Measurements from ENCODE around the gene MBNL2. TPM values are rescaled to one million over a fixed set of nuclear protein-coding genes. Genes with fewer than 3 reads are reported as not detected.

Gene MBNL2
- total and polyA plus RNA-seq, 5 experiments from 2014 or later: 12.2 to 35.4 (median 14.5) TPM

DNA sequence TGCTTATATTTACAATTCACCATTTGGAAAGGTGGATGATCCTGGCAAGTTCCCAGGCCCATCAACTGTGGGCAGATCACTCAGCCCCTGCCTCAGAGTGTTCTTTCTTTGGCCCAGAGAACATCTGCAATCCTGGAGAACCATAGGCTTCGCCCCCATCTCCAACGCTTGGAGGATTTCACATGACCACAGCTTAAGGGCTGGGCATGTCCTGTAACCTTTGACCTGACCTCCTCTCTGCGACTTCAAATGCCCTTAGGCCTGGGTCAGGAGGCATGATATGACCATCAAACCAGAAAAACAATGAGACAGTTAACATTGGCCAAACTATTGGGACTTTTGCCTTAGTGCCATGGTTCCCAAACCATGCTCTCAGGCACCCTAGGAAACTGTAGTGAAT, 7.2 kb upstream of the MBNL2 start:
- Mint-ChIP-seq H3K27ac (peak overlapping the region in 8 of 10 donors; percentile 25 to 79 (median 53)), H3K36me3 (no peaks in the 10 kb centered on the region), H3K4me1 (peaks cover 13 to 53% (median 41%) of the 10 kb centered on the region in 4 donors), H3K9me3 (no peaks in the 10 kb centered on the region), H3K4me3 (peak overlapping the region in 5 of 10 donors; percentile 1 to 56 (median 41)), H3K27me3 (no peaks in the 10 kb centered on the region)
- POLR2A ChIA-PET: interaction anchor here (0.6 to 1.6 kb wide), 4 partner anchors 9 to 1325 kb away, joined by 4 to 16 read pairs (median 6); partner anchors contain the start of gene RAP2A
- DNase-seq (no peak), ATAC-seq (no peak)

DNA sequence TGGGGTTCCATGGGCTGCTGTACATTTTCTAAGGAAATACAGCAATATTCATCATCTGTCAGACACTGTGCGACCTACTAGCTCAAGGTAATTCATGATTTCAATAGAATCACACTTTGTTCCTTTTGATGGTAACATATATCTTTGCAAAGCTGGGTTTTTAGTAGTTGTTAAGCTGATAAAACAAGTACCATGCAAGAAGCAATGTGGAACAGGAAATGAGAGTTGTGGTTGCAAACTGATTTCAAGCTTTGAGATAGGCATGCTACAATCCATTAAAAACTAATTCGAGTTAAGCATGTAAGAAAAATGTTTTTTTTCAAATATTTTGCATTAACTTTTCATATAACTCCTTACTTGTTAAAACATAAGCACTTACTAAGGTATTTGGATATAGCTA, 6.8 kb upstream of the MBNL2 start:
- ATAC-seq (peak; percentile 68 to 75), DNase-seq (peak in 3 of 10 donors; percentile 25 to 47 (median 45))
- Mint-ChIP-seq H3K4me3 (peak overlapping the region in 5 of 10 donors; percentile 3 to 56 (median 16)), H3K4me1 (peaks cover 16 to 52% (median 42%) of the 10 kb centered on the region in 4 donors), H3K36me3 (no peaks in the 10 kb centered on the region), H3K27ac (peak overlapping the region in 6 of 10 donors; percentile 25 to 79 (median 59)), H3K27me3 (no peaks in the 10 kb centered on the region), H3K9me3 (no peaks in the 10 kb centered on the region)
- POLR2A ChIA-PET: interaction anchor here (1.1 to 1.6 kb wide), 3 partner anchors 9 to 218 kb away, joined by 4 to 16 read pairs (median 7); partner anchors contain the start of gene RAP2A

DNA sequence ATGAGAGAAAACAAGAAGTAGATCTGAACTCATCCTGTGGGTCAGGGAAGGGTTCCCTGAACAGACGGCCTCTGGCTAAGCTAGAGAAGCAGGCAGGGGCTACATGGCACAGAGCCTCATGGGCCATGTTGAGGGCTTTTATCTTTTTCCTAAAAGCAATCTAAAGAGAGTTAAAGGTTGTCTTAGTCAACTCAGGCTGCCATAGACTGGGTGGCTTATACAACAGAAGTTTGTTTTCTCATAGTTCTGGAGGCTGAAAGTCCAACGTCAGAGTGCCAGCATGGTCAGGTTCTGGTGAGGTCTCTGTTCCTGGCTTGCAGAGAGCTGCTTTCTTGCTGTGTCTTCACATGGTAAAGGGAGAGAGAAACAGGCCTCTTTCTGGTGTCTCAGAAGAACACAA, 2.9 kb upstream of the MBNL2 start:
- H3K4me1 Mint-ChIP-seq: peaks cover 13 to 42% (median 36%) of the 10 kb centered on the region in 4 donors

DNA sequence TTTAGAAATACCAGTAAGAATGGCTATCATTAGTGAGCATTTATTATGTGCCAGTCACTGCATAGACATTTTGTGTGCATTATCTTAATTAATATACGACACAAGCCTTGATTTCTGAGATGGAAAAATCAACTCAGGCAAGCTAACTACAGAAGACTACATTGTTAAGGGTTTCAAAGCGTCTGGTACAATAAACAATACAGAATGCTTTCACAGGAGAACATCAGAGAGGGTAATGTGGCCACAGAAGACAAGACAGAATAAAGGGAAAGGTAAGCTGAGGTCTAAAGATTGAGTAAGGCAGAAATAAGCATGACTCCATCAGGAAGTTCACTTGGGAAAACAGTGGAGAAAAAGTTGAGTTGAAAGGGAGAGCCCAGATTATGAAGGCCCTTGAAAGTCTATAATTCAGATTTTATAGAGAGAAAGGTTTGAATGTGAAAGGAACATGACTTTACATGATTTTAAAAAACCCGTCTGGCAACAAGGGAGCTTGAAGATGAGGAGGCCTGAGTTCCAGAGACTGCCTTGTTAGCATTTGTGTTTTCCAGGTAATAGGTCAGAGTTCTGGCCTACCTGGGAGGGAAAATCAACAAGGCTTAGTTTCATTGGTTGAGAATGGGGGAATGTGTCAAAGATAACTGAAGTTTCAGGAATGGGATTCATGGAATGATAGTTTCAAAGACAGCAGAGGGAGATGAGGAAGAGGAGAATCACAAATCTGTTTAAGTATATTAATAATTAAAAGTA, 1.8 kb upstream of the MBNL2 start:
- ATAC-seq: no peak
- H3K36me3 Mint-ChIP-seq: no peaks in the 10 kb centered on the region
- H3K4me3 Mint-ChIP-seq: peak overlapping the region in 1 of 10 donors; percentile 1
- DNase-seq: no peak
- H3K27ac Mint-ChIP-seq: peak overlapping the region in 8 of 10 donors; percentile 2 to 66 (median 44)
- POLR2A ChIA-PET: no interaction called here
- H3K9me3 Mint-ChIP-seq: no peaks in the 10 kb centered on the region
- peaks cover 18 to 43% (median 35%) of the 10 kb centered on the region in 4 donors for H3K4me1 Mint-ChIP-seq
- H3K27me3 Mint-ChIP-seq: no peaks in the 10 kb centered on the region

More for the DNA sequence above, 2.9 kb upstream of the MBNL2 start:
- ATAC-seq (no peak), DNase-seq (no peak)
- no peak overlapping the region for H3K4me3 Mint-ChIP-seq
- no peaks in the 10 kb centered on the region for H3K9me3 Mint-ChIP-seq
- POLR2A ChIA-PET: no interaction called here
- no peak overlapping the region for H3K27ac Mint-ChIP-seq
- H3K36me3 Mint-ChIP-seq: no peaks in the 10 kb centered on the region
- no peaks in the 10 kb centered on the region for H3K27me3 Mint-ChIP-seq

DNA sequence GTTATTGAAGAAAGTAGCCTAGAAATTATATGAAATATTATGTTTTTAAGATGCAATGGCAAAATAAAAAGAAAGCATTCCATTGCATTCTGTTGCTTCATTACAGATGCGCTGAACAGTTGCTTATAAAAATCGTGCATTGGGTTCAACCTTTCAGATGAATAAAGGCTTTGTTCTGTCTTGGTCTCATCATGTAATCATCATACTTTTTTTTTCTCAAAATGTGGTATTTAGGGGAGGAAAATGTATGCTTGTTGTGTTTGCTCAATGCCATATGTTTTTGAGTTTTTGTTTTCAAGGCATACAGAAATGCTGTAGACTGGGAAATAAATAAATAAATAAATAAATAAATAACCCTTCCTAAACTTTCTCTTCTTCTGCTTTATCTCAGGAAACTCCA, 1.1 kb upstream of the MBNL2 start:
- H3K4me3 Mint-ChIP-seq: no peak overlapping the region
- H3K9me3 Mint-ChIP-seq: no peaks in the 10 kb centered on the region
- POLR2A ChIA-PET: no interaction called here
- H3K4me1 Mint-ChIP-seq: peaks cover 21 to 43% (median 38%) of the 10 kb centered on the region in 4 donors
- ATAC-seq (no peak), DNase-seq (no peak)
- peak overlapping the region in 6 of 10 donors; percentile 44 to 98 (median 92) for H3K27ac Mint-ChIP-seq
- no peaks in the 10 kb centered on the region for H3K36me3 Mint-ChIP-seq
- H3K27me3 Mint-ChIP-seq: no peaks in the 10 kb centered on the region

DNA sequence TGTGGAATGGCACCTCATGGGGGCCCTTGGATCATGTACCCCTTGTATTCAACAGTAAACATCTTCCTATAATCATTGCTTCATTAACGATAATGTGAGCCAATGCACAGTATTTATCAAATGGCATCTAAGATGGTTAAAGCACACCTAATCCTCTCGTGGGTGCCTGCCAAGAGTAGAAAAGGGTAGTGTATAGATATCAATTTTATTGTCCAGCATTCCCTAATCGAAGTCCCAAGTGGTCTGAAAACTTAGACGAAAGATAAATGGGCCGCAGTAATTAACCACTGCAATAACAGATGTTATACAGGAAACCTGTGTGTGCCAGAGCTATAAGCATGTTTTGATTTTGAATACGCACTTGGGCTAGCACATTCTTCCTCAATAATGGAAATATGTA, 667 bp upstream of the MBNL2 start:
- Mint-ChIP-seq H3K27me3 (no peaks in the 10 kb centered on the region), H3K9me3 (no peaks in the 10 kb centered on the region), H3K27ac (peak overlapping the region; percentile 44 to 98 (median 94)), H3K4me1 (peaks cover 24 to 45% (median 39%) of the 10 kb centered on the region in 4 donors), H3K4me3 (peak overlapping the region in 4 of 10 donors; percentile 88 to 98 (median 96)), H3K36me3 (no peaks in the 10 kb centered on the region)
- DNase-seq (no peak), ATAC-seq (no peak)
- POLR2A ChIA-PET: interaction anchor here (1.0 to 3.1 kb wide), 4 partner anchors 9 to 212 kb away, joined by 3 to 20 read pairs (median 4); partner anchors contain the start of gene RAP2A

DNA sequence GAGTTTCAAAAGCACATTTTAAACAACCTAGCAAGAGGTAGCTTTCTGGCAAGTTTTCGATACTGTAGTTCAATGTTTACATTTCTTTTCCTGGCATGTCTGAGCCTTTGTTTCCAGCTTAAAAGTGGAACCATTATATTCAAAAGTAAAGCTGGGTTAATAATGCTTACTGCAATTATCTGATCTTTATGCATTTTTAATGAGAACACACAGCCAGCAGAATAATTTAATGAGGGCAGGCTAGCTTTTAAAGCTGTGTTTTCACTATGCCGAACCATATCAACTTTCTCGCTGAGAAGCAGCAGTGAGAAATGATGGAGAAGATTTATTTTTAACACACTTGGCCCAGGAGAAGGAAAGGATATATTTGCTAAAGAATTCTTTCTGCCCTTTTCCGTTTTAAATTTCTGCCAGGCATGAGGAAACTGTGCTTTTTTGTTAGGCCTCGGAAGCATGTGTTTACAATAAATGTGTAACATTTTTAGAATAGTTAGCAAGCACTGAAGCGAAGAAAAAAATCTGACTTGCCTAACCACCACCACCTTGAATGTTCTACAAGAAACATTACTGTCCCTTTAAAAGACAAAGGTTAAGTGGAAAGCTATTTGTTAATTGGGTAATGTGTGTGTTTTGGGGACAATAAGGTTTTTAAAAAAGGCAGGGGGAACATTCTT, 1.0 kb downstream of the MBNL2 start:
- H3K4me3 Mint-ChIP-seq: peak overlapping the region; percentile 83 to 98 (median 92)
- no peaks in the 10 kb centered on the region for H3K36me3 Mint-ChIP-seq
- no peaks in the 10 kb centered on the region for H3K9me3 Mint-ChIP-seq
- POLR2A ChIA-PET: interaction anchor here (0.5 to 3.1 kb wide), 5 partner anchors 8 to 1344 kb away, joined by 3 to 20 read pairs (median 6); partner anchors contain the start of gene RAP2A
- H3K27me3 Mint-ChIP-seq: no peaks in the 10 kb centered on the region
- H3K27ac Mint-ChIP-seq: peak overlapping the region; percentile 92 to 98 (median 94)
- ATAC-seq: no peak
- peaks cover 29 to 60% (median 54%) of the 10 kb centered on the region in 4 donors for H3K4me1 Mint-ChIP-seq
- DNase-seq: peak in 2 of 10 donors; percentile 10 to 19

DNA sequence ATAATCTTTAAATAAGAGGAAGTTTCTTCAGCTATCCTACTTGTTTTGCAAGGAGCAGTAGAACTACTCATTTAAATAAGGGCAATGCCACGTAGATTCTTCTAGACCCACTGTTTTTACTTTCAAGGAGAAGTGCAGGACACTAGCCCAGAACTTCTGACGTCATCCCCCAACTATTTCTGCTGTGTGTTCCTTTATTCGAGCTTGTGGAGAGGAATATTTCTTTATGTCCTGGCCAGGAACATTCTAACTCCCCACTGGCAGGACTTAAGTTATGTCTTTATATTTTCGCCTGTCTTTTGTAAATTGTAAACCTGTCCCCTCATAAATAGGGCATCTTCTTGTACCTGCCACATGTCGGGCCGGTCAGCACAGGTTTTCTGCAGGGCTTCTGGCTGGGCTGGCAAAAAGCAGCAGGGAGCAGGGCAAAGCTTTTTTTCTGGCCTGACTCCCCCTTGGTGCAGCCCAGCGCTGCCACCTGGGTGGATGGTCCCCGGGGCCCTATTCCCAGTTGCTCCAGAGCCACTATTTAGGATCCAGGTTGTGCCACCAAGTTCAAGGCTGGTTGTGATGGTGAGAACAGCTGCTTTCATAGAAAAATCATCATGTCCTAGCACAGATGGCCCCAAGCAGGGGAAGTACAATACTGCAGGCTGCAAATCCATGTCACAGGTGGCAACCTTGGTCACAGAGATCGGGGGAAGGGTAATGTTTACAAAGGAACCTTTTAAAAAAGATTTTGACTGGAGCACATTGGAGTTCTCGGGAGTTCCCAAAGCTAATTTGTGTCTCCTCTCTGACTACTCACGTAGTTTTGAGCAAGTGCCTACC, 1.8 kb downstream of the MBNL2 start:
- no peak for ATAC-seq
- peaks cover 29 to 61% (median 55%) of the 10 kb centered on the region in 4 donors for H3K4me1 Mint-ChIP-seq
- H3K27ac Mint-ChIP-seq: peak overlapping the region; percentile 92 to 98 (median 94)
- no peaks in the 10 kb centered on the region for H3K36me3 Mint-ChIP-seq
- DNase-seq: peak in 4 of 10 donors; percentile 11 to 30 (median 24)
- H3K27me3 Mint-ChIP-seq: no peaks in the 10 kb centered on the region
- H3K4me3 Mint-ChIP-seq: peak overlapping the region; percentile 83 to 98 (median 92)
- POLR2A ChIA-PET: interaction anchor here (0.5 to 3.1 kb wide), 3 partner anchors 9 to 1344 kb away, joined by 6 to 20 read pairs (median 16); partner anchors contain the start of gene RAP2A
- no peaks in the 10 kb centered on the region for H3K9me3 Mint-ChIP-seq

DNA sequence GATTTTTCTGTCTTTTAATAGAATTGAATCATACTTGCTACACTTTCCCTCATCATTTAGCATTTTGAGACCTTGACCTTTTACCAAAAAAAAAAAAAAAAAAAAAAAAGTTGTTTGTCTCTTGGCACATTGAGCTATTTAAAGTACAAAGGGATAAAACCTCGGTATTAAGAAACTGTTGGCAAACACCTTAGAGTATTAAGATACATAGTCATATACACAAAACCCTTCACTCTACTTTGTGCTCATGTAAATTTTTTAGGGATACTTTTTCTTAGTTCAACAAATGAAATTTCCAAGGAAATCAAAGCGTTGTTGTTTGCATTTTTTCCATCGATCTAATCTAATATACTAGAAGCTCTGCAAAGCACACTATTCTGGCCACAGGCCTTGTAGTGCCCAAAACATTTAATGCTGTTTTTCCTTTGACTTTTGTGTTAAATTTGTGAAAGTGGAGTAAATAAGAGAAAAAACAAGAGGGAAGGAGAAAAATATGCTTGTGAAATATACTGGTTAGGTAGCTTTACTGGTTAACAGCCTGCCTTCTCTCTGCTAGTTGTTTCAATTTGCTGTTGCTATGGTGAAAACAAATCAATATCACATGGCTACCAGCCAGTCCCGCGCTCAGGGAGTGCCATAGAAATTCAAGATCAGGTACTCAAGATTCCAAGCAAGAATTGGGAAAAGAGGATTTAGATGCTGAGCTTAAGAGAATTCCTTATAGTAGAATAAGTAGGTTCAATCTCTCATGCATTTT, 2.6 kb downstream of the MBNL2 start:
- POLR2A ChIA-PET: interaction anchor here (0.8 to 3.1 kb wide), 3 partner anchors 9 to 209 kb away, joined by 4 to 20 read pairs (median 16); partner anchors contain the start of gene RAP2A
- peak in 7 of 10 donors; percentile 27 to 68 (median 57) for DNase-seq
- peak; percentile 21 to 23 for ATAC-seq
- peaks cover 34 to 66% (median 61%) of the 10 kb centered on the region in 4 donors for H3K4me1 Mint-ChIP-seq
- peak overlapping the region; percentile 92 to 98 (median 95) for H3K27ac Mint-ChIP-seq
- peaks cover 0 to 4% (median 0%) of the 10 kb centered on the region in 3 donors for H3K36me3 Mint-ChIP-seq
- no peaks in the 10 kb centered on the region for H3K27me3 Mint-ChIP-seq
- H3K9me3 Mint-ChIP-seq: no peaks in the 10 kb centered on the region
- H3K4me3 Mint-ChIP-seq: peak overlapping the region; percentile 83 to 98 (median 92)

DNA sequence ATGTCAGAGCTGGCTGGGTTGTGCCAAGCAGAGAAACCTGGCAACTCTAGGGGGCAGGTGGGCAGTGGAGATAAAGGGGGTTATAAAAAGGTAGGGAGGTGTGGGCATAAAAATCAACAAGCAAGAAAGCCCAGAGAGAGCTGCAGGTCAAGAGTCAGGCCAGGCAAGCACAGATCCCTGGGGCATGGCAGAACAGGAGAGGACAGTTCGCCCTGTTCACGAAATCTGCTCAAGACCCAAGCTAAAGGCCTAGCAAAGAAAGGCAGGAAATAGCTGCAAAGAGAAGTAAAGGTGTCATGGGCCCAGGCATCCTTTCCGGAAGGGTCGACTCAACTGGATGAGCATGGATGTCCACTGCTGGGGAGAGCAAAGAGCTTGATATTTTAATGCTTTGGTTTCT, 3.4 kb downstream of the MBNL2 start:
- Mint-ChIP-seq H3K27ac (peak overlapping the region; percentile 92 to 98 (median 95)), H3K9me3 (no peaks in the 10 kb centered on the region), H3K36me3 (peaks cover 0 to 5% (median 0%) of the 10 kb centered on the region in 3 donors), H3K4me3 (peak overlapping the region; percentile 83 to 98 (median 92)), H3K4me1 (peaks cover 38 to 72% (median 63%) of the 10 kb centered on the region in 4 donors), H3K27me3 (no peaks in the 10 kb centered on the region)
- POLR2A ChIA-PET: interaction anchor here (0.8 to 2.9 kb wide), 3 partner anchors 10 to 208 kb away, joined by 4 to 16 read pairs (median 14); partner anchors contain the start of gene RAP2A
- ATAC-seq (no peak), DNase-seq (peak in 4 of 10 donors; percentile 7 to 26 (median 21))

DNA sequence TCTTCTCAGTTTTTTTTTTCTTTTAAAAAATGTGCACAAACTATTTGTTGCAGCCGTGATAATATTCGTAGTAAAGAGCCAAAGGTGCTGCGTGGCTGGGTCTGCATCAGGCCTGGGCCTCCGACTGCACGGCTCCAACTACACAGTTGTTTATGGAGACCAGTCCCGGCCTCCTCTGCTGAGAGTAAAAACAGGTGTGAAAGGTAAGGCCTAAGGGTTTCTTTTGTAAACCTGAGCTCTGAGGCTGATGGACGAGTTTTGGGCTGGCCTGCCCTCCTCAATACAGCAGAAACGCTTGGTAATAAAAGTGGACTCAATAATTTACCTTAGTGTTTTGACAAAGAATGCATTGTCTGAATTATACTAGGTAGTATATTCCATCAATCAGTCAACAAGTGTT, 3.9 kb downstream of the MBNL2 start:
- no peaks in the 10 kb centered on the region for H3K27me3 Mint-ChIP-seq
- ATAC-seq: no peak
- no peaks in the 10 kb centered on the region for H3K9me3 Mint-ChIP-seq
- H3K27ac Mint-ChIP-seq: peak overlapping the region; percentile 92 to 98 (median 95)
- peaks cover 38 to 76% (median 65%) of the 10 kb centered on the region in 4 donors for H3K4me1 Mint-ChIP-seq
- H3K4me3 Mint-ChIP-seq: peak overlapping the region; percentile 15 to 98 (median 92)
- H3K36me3 Mint-ChIP-seq: peaks cover 0 to 8% (median 0%) of the 10 kb centered on the region in 3 donors
- POLR2A ChIA-PET: interaction anchor here (0.8 to 2.9 kb wide), 4 partner anchors 14 to 207 kb away, joined by 4 to 14 read pairs (median 4); partner anchors contain the start of gene RAP2A
- DNase-seq: no peak

Measured in naive thymus-derived CD8-positive, alpha-beta T cell (primary cell).